Non-pigmented ciliary epithelial cell (primary cell): ENCODE data around the gene EFS.
"Not testable (repeated sequence)": the region's sequence is repeated elsewhere in the genome, so short reads cannot be mapped to it uniquely, and the experiment has no call there.

Experiments
- DNase-seq: peaks from one replicate; pipeline ENCODE4 v3.0.0-alpha.2; 2010; ENCODE audit warnings: low read depth

Gene EFS

GRCh38 chr14:23399591-23399990 lies 34.6 kb upstream of the EFS start:
- DNase-seq, result no peak

DNA sequence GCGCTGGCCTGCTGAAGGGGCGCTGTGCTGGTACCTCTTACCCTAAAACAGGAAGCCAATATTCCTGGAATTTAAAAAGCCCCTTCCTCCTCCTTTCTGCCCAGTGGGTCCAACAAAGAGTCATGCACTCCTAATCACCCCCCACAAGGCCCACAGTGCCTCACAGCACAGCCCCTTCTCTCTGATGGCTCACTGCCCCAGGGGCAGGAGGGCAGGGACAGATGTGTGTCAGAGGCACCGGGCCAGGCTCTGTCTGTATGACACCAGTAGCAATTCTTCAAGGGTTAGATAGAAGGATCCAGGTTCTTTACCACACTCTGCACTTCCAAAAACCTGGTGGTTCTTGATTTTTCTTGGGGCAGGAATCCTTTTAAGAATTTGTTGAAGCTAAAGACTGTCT lies 34.2 kb upstream of the EFS start:
- no peak for DNase-seq

DNA sequence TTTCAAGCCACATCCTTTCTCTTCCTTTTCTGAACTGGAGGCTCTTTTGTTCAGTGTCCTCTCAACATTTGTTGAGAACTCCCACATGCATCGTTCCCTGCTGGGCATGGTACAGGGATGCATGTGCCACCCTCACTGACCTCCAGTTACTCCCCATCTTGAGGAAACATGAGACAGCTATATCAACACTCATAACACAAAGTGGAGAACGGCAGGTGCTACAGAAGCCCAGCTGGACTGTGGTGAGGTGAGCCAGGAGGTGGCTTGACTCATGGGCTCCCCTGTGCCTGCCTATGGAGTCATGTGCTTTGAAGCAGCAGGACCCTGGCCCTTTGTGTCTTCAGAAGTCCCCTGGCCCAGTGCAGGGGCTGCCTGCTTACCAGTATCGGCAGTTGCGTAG lies 33.4 kb upstream of the EFS start:
- DNase-seq, result no peak

DNA sequence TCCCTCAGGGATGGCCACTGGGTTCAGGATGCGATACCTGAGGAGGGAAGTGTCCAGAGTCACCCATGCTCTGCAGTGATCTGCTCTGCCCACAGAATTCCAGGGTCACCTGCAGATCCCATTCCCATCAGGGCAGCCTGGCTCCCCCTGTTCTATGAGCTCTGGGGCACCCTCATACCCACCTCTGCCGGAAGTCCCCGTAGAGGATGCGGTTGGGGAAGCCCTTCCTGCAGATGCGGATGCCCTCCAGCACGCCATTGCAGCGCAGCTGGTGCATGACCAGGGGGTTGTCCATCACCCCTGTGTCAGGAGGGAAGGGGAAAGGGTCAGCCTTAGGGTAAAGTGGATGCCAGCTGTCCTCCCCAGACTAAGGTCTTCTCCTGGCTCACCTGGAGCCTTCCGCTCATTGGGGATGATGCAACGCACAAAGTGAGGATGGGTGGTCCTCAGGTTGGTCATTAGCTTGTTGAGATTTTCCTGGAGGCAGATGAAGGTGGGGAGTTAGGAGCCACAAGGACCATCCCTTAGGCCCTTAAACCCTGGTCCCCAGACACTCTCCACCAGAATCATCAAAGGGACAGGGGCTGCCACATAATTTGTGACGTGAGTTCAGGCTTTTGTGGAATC lies 31.9 kb upstream of the EFS start:
- no peak for DNase-seq

GRCh38 chr14:23396126-23396525 lies 31.2 kb upstream of the EFS start:
- DNase-seq, result no peak

GRCh38 chr14:23392613-23393012 lies 27.6 kb upstream of the EFS start:
- no peak for DNase-seq

- not testable (repeated sequence) for DNase-seq
Observed at GRCh38 chr14:23389871-23390270, 24.9 kb upstream of the EFS start.

GRCh38 chr14:23389396-23389795 lies 24.4 kb upstream of the EFS start:
- DNase-seq, result no peak

DNA sequence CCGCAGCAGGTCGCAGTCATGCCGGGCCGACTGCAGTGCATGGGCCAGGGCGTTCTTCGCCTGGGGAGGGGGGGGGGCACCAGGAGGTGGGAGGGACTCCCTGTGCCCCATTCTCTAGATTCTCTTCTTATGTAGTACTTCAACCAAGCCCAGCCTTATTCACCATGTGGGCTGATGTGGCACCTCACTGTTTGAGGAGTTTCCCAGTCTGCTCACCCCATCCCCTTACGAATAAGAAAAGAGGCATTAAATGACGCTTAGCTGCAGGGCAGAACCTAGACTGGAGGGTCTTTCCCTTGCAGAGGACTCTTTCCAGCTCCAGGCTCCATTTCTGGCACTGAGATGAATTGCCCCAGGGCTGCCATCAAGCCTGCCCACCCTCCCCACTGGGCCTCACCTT lies 24.0 kb upstream of the EFS start:
- no peak for DNase-seq

DNA sequence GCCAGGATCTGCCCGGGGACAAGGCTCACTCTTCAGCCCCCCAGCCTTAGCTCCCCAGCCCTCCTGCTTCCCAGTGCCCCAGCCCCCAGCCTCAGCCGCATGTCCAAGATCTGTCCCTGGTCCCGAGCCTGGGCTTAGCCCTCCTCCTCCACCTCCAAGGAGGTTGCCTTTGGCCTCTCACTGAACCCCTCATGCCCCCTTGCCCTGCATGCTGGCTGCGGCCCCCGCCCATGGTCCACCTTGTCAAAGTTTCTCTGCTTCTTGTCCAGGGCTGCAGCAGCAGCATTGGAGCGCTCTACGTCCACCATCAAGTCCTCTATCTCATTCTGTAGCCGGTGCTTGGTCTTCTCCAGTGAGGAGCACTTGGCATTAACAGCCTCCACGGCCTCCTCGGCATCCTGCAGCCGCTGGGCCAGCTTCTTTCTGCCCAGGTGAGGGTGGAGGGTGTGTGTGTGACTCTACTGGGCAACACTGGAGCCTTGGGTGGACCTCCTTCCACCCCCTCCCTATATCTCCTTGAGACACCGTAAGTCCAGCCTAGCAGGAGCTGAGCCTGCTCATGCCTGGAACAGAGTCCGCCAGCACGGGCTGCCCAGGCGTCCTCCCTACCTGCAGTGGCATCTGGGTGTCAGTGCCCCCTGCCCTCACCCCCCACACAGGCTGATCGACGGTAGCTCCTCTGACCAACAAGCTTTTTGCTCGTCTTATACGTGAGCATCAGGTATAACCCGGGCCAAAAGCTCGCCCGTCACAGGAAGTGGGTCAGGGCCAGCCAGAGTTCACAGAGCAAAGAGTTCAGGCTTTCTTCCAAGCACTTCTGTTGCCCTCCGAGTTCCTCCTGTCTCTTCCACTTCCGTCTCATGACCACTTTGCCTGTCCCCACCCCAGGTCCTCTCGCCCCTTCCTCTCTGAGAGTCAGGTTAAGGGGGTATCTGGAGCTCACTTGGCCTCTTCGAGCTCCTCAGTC lies 23.2 kb upstream of the EFS start:
- no peak for DNase-seq

- DNase-seq, result no peak
Observed at GRCh38 chr14:23386999-23387398, 22.0 kb upstream of the EFS start.

GRCh38 chr14:23386266-23386657 lies 21.3 kb upstream of the EFS start:
- DNase-seq, result not testable (repeated sequence)

DNA sequence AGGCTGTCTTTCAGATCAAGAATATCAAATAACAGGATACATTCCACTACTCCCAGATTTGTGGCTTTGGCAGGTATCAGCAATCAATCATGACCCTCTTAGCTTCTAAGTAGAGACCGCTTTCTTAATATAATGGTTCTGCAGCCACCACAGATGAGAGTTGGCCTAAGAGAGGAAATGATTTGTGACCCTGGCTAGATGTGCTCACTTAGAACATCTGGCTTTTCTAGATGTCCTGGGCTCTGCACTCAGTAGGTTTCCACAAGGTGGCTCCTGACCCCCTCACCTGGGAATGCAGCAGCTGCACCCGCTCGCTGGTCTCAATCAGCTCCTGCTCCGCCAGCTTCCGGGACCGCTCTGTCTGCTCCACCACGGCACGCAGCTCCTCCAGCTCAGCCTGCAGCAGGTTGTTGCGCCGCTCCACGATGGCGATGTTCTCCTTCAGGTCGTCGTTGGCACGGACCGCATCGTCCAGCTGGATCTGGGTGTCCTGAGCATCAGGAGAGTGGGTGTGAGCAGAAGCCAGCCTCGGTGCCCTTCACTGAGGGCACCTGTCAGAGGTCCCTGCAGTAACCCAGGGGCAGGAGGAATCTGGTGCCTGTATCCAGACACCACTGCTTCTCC lies 20.8 kb upstream of the EFS start:
- DNase-seq, result no peak

DNA sequence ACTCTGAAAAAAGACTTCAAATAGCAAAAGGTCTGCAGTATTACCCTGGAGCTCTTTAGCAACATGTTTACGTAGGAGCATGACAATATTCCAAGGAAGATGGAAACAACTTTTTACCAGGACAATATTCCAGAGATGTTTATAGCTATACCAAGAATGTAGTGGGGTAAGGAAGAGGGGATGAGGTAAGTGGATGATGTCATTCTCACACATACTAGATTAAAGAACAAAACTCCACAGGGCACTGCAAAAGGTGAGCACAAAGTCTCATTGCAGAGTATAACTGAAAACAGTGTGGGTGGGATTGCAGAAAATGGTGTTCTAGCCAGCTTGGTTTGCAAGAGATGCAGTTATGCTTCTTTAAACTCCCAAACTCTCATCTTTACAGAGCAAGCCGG lies 20.3 kb upstream of the EFS start:
- DNase-seq, result no peak

DNA sequence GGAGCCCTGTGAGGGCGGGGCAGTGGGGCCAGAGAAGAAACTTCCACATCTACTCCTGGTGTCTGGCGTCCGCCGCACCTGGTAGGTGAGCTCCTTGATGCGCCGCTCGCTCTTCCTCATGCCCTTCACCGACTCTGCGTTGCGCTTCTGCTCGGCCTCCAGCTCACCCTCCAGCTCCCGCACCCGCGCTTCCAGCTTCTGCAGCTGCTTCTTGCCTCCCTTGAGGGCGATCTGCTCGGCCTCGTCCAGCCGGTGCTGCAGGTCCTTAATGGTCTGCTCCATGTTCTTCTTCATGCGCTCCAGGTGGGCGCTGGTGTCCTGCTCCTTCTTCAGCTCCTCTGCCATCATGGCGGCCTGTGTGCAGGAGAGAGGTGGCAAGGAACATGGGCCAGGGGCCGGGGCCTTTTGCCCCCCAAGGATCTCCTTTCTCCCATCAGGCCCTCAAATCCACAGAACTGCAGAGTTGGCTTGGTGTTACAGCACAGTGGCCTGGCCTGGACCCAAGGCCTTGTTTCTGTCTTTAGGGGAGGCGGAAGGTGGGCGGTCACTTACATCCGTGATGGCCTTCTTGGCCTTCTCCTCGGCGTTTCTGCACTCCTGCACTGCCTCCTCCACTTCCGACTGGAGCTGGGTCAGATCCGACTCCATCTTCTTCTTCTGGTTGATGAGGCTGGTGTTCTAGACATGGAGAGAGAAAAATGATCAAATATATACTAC lies 19.6 kb upstream of the EFS start:
- no peak for DNase-seq

DNA sequence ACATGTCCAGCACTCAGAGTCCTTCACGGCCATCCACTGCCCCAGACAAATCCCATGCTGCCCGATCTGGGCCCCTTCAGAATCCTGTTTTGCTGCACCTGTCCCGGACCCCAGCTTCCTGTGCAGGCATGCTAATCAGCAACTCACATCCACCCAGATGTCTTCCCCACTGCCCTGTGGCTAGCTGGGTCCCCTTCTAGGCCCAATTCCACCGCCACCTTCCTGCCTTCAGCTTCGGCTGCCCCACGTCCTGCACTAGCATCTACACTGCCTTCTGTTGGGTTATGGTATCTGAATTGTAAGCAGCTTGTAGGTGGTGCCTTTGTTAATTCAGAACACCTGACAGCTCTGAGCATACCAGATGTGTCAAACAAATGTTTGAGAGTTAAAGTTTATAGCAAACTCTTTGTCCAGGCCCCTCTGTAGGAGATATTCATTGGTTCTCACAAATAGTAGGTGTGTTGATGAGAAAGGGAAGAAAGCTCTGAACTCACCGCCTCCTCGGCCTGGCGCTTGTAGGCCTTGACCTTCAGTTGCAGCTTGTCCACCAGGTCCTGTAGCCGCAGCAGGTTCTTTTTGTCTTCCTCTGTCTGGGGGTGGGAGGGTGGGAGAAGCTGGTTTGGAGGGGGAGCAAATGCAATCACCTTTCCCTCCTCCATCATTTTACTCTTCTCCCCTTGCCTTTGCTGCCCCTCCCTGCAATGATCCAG lies 17.9 kb upstream of the EFS start:
- DNase-seq, result no peak

GRCh38 chr14:23382276-23382675 lies 17.3 kb upstream of the EFS start:
- DNase-seq, result no peak

- no peak for DNase-seq
Observed at GRCh38 chr14:23381871-23382270, 16.9 kb upstream of the EFS start.

GRCh38 chr14:23380976-23381375 lies 16.0 kb upstream of the EFS start:
- DNase-seq, result no peak

GRCh38 chr14:23380197-23380914 lies 15.4 kb upstream of the EFS start:
- DNase-seq, result no peak
